GM23248 (cell line): ENCODE results near the gene FEM1B.

Experiments used
- EZH2 ChIP-seq: fragments of 200-600 bp; sonication (generic); IDR thresholded peaks from 2 replicates; pipeline ENCODE4 v1.6.1; 2018; ENCODE audit warnings: antibody characterized with exemption, mild to moderate bottlenecking; ENCODE audit not compliant: insufficient read depth, poor library complexity, severe bottlenecking
- EZH2phosphoT487 ChIP-seq: fragments of 200-600 bp; sonication (generic); IDR thresholded peaks from 2 replicates; pipeline ENCODE4 v1.6.1; 2018; ENCODE audit warnings: antibody characterized with exemption, moderate library complexity, mild to moderate bottlenecking, low read depth; ENCODE audit not compliant: insufficient read depth

DNA sequence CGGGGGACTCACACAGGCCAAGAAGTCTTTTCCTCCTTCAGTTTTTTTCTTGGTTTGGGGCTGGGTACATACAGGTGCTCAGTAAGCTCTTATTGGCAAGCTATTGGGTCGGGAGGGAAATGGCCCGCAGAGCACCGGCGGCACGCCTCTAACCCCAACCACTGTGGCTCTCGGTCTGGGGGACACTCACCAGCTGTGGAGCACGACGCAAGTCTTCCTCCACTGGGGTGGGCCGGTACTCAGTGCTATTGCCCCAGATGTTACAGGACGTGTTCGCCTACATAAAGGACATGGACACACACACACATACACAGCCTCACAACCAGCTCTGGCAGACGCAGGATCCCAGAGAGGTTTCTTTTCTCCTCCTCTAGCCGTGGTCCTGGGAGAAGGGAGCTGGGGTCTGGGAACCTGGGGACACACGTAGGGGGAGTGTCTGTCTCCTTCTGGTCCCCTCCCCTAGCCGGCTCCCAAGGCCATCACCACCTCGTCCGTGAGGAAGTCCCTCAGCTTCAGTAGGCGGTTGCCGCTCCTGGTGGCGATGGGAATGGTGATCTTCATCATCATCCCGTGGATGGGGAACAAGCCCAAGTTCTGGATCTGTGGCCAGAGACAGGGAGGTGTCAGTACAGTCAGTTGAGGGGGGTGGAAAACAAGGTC lies 33.4 kb downstream of the FEM1B start:
- TF ChIP-seq EZH2: no peak
- TF ChIP-seq EZH2phosphoT487: no peak
